ENCODE data around the gene CLNK.
"Not testable (repeated sequence)": the region's sequence is repeated elsewhere in the genome, so short reads cannot be mapped to it uniquely, and the experiment has no call there.

The CLNK gene

DNA sequence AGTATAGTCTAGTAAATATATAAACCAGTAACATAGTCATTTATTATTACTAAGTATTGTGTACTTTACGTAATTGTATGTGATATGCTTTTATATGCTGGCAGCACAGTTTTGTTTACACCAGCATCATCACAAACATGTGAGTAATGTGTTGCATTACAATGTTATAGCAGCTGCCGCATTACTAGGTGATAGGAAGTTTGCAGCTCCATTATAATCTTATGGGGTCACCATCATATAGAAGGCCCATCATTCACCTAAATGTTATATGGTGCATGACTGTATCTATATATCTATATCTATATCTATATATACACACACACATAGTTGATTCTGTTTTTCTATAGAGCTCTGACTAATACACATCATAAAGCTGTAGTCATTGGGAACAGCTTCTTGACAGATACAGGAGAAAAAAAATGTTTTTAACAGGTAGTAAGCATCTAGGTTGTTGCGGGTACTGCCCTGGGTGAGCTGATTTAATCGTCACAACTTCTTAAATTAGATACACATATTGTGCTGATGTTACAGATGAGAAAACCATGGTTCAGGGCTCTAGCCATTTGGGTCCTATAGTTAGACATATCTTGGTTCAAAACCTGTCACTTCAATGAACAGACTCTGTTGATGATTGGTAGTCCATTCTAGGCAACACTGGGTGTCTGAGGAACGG, 77.9 kb downstream of the CLNK start:
- DNase-seq: no peak

DNA sequence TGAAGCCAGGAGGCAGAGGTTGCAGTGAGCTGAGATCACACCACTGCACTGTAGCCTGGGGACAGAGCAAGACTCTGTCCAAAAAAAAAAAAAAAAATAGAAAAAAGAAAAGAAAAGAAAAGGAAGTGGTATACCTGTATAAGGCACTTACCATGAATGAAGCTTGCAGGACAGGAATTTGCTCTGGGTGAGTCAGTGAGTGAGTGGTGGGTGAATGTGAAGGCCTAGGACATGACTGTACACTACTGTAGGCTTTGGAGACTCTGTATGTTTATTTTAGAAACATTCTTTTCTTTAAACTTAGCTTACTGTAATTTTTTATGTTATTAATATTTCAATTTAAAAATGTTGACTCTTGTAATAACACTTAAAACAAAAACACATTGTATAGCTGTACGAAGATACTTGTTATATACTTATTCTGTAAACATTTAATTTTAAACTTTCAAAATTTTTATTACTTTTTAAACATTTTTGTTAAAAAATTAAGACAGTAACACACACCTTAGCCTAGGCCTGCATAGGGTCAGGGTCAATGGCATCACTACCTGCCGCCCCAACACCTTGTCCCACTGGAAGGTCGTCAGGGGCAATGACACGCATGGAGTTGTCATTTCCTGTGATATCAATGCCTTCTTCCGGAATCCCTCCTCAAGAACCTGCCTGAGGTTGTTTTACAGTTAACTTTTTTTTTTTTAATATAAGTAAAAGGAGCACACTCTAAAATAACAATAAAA, 78.7 kb downstream of the CLNK start:
- DNase-seq: no peak

DNA sequence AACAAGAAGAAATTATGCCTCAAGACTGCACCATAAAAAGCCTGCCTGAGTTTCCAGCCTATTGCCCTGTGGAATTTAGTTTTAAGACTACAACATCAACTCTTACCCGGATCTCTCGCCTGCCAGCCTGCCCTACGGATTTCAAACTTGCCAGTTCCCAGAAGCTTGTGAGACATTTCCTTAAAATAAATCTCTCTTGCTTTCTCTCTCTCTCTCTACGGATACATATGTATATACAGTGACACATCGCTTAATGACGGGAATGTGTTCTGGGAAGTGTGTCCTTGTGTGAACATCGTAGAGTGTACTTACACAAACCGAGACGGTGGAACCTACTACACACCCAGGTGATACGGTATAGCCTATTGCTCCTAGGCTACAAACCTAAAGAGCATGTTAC, 79.5 kb downstream of the CLNK start:
- DNase-seq: no peak

DNA sequence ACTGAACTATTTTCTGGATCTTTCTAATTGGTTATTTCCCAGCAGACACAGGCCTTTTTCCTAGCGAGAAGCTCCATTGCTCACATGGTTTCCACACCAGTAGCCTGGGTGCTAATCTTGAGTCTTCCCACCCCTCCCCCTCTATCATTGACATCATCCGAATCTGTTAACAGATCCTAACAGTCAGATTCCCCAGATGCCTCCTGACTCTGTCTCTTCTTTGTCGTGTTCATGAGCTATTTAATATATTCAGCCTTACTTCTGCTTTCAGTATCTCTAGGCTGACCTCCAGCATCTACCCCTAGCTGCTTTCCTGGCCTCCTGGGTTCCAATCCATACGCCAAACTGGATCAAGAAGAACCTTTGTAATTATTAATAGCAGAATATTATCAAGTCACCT, 85.0 kb downstream of the CLNK start:
- no peak for DNase-seq

DNA sequence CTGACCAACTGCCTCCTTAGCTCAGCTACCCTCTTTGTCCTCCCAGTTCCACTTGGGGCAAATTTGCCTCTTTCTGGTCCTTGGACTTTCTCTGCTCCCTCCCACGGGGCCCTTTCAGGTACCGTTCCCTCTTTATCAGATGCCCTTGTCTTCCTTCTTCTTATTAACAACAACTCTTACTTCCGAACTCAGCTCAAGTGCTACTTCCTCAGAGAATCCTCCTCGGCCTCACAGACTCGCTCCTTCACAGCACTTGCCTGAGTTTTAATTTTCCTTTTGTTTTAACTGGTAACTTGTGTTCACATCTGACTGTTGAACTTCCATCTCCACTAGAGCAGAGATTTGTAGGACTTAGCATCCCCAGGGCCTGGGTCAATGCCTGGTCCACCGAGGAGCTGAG, 85.7 kb downstream of the CLNK start:
- no peak for DNase-seq

DNA sequence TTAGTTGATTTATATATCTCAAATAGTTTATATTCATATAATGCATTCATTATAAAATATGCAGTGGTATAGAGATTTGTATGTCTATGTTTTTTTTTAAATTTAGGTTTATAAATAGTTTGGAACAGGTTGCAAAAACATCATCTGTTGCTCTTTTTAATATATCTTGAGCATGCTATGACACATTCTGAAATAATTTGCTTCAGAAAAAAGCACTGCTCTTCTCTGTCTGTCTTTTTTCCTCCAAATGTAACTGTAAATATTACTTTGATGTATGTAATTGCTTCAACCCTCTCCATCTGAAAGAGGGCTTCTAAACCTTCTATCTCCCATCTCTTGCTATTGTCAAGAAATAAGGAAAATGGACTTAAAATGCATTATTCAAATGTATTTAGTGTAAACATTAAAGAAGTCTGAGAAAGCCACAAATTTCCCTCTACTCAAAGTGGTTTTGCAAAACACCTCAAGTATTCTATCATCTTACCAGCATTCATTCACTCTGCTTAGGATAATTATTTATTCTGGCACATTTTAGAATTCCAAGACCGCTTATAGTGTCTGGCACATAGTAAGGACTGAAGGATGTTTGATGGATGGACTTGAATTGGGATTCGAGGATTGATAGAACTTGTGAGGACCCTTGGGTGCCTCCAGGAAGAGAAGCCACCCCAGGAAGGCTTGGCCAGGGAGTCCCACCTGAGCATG, 87.8 kb downstream of the CLNK start:
- no peak for DNase-seq

DNA sequence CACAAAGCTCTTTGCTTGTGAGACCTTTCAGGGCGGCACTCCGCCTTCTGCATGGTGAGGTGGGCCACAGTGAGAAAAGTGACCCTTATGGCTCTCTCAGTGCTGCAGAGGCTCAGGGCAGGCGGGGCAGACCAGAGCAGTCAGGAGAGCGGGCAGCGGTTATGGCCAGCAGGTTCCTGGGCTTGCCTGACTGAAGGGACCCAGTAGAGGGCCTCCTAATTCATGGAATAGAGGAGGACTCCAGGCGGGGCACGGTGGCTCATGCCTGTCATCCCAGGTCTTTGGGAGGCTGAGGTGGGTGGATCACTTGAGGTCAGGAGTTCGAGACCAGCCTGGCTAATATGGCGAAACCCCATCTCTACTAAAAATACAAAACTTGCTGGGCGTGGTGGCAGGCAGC, 91.4 kb downstream of the CLNK start:
- no peak for DNase-seq

DNA sequence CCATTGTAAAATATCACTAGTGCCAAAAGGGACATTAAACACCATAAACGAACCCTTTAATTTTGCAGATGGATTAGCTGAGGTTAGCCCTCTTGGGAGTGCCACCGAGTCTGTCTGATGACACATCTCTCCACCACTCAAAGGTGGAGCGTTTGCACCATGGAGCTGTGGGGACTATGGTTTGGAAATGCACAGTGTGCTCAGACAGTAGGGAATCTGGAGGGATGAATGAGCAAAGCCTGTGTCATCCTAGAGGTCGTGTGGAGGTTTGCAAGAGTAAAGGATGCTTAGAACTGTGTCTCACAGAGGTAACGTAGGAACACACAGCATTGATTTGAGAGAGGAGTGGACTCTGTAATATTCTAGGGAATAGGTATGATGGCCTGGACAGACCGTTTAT, 93.7 kb downstream of the CLNK start:
- no peak for DNase-seq

DNA sequence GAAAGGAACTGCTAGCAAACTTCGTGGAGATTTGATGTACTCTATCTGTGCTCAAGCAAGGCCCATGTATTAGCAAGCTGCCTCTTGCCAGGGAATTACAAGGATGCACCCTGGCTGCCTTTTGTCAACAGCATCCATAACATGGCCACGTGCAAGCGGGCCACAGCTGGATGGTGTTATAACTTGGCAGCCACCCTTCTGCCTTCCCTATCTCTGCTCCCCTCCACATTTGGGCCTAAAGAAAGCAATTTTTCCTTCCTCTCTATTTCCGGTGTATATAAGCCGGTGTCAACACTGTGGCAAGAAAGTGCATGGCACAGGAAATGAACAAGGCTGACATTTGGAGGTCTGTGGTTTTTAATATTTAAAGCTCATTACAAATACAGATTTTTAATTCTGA, 94.8 kb downstream of the CLNK start:
- no peak for DNase-seq

DNA sequence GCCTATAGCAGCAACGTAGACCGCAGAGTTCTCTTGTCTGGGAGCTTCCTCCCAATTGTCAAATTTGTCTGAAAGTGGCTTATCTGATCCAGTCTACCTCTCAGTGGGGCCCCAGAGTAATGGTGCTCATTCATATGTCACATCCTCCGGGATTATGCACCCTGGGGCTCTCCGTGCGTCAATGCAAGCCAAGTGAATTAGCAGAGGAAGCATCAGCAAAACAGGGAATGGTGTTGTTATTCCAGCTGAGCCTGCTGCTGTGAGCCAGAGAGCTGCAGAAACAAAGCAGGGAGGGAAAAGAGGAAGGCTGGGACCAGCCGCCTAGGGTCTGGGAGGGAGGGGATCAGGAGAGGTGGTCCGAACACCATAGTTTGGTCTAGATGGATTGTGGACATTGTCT, 95.2 kb downstream of the CLNK start:
- DNase-seq: no peak

DNA sequence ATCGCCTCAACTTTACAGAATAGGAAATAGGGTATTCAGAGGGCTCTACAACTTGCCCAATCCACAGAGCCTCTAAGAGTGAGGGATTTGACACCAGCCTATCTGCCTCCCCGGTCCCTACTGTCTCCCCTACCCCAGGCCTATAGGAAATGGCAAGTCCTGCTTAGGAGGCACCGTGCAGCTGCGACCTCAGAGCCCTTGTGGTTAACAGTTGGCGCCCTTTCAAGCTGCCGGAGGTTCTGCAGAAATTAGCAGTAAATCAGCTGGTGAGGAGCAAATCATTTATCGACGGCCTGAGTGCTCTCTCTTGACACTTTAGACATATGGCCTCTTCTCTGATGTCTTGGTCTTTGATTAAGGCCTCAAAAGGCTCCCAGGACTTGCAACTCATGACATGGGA, 96.9 kb downstream of the CLNK start:
- DNase-seq: no peak

DNA sequence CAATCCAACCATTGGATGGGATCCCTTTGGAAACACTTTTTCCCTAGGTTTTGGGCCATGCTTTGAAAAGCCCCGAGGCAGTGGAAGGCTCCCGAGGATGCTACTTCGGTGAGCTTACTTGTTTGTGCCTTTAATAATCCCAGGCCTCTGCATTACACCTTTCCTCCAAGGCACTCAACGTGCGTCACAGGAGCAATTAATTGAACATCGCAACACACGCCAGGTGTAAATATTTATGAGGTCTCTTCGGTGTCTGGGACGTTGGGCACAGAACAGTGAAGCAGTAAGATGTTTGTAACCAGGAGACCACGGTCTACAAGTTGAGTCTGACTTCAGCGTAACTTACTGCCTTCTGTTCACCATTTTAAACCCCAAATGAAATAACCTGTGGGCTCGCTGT, 97.3 kb downstream of the CLNK start:
- no peak for DNase-seq

DNA sequence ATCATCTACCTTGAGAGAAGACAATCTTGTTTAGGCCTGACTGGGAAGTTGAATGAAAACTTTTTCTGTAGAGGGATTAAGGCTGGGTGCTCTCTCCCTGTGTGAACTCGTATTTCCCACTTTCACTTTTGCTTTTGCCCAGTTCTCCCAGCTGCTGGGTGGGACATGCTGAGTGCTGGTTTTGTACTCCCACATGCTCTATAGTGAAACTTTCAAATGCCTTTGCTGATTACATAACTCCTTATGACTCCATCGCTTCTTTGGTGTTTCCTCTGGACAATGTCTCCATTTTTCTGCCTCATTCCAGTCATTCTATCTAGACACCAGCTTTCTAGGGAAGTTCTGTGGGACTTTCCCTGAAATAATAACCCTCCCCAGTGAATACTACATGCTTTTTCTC, 100.5 kb downstream of the CLNK start:
- DNase-seq: no peak

DNA sequence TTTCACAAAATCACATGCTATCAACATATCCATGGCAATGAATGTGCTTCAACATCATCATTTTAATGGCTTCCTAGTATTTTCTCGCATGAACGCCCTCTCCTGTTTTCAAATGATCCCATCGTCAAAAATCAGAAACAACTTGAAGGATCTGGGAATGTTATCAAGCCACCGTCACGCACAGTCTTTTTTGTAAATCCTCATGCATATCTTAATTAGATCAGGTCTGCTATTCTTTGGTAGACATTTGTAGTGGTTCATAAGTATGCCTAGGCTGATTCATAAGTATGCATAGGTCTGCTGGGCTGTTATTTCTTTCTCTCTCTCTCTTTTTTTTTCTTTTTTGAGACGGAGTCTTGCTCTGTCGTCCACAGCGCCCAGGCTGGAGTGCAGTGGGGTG, 101.6 kb downstream of the CLNK start:
- DNase-seq: no peak

DNA sequence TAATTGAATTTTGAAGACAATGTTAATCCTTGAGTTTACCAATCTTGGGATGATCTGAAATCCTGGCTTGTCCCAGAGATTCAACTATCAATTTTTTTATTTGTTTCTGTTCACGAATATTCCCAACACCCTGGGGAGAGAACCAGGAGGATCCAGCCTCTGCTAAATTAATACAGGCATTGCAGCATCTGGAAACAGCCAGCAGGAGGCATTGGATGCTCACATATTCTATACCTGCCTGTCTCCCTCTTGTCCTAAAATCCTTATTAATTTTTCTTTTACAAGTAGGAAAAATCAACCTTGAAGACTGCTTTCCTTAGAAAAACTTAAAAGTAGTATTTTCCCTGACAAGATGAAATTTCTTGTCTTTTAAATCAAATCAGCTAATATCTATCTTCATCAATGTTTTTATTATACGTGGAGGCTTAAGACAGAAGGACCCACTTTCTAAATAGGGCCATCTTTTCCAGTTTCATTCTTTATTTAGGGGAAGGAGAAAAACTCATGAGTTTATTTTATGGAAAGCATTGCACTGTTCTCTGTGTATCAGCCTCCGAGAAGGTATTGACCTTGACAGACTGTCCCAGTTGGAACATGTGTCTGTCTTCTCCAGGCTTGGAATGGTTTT, 102.4 kb downstream of the CLNK start:
- peak; percentile 43 for DNase-seq

DNA sequence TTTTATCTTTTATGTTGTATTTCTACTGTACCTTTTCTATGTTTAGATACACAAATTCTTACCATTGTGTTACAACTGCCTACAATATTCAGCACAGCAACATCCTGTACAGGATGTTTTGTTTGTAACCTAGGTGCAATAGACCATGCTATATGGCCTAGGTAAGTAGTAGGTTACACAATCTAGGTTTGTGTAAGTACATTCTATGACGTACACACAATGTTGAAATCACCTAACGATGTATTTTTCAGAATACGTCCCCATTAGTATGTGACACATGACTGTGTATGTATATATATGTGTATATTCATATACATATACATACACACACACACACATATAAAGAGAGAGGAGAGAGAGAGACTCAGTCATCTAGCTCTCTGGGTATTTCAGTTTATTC, 103.5 kb downstream of the CLNK start:
- no peak for DNase-seq

DNA sequence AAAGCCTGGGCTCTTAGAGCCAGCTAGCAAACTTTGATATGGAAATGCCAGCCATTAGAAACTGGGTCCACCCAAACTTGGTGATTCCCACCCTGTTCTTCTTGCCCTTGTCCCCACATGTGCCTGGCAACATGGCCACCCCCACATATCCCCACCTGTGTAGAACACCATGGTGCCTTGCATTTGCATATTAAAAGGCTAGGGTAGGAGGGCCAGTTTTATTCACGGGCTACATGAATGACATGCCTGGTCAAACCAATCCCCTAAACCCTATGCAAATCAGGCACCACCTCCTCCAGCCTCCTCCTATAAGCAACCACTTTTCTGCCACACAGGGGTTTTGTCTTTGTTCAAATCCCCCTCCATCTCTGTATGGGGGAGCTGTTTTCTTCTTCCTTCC, 104.9 kb downstream of the CLNK start:
- DNase-seq: no peak

DNA sequence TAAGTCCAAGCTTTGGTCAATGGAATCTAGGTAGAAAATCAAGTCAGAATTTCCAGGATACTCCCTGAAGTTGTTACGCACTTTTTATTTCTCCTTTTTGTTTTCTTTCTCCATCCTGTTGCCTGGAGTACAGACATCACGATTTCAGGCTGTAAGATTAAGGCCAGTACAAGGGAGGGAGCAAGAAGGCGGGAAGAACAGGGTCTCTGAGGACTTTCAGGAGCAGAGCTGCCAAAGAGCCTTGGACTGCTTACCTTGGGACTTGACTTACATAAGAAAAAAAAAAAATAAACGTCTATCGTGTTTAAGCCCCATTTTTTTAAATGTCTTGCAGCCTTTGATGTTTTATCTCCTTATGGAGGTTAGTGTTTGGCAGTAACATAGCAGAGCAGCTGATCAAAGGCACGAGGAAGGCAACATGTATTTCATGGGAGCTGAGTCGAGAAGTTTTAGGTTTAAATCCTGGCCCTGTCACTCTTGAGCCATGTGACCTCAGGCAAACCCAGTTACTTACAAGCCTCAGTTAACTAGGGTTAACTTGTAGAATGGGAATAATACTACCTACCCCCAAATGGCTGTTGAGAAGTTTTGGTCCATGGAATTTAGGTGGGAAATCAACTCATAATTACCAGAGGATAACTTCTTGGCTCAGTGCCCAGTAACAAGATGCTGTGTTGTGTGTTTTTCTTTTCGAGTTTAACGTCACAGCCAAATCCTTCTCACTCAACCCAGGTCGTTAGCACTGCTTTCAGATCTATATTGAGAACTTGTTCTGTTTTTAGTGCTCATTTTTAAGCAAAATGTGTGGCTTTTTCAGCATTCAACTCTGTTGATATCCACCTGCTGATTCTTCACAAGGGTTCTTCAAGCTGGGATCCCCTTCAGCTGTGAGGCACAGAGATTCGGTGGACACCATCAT, 106.8 kb downstream of the CLNK start:
- DNase-seq: peak; percentile 43

DNA sequence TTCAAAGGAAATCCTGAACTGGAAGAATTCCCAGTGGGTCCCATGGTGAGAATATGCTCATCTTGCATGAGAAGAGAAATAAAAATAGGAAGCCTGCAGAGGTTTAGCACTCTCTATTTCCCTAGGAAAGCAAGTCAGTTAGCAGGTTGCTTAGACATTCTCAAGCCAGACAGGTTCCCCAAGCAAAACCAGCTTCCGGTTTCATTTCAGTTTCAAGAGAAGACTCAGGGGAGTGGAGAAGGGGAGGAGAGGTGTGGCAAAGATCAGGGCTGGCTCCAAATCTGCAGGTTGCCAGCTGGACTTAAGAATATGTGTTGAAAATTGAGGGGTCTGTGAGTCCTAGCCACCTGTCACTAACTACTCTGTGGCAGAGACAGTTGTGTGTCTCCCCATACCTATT, 107.5 kb downstream of the CLNK start:
- DNase-seq: no peak

DNA sequence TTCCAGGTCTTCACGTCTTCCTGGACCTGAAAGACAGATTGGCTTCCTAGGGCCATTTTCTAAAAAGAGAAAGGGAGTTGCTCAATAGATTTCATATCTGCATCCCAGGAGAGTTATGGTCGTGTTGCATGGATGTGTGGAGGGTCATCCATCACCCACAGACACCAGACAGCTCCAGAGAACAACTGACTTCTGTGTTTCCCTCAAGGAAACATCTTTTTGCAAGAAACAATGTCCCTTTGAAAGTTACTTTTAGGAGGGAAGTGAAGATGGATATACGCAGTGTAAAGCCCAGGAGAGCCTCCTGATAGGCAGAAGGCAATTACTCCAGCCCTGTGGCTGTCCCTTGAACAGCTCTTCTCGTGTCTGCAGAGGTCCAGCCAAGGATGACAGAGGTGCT, 108.3 kb downstream of the CLNK start:
- DNase-seq: no peak

DNA sequence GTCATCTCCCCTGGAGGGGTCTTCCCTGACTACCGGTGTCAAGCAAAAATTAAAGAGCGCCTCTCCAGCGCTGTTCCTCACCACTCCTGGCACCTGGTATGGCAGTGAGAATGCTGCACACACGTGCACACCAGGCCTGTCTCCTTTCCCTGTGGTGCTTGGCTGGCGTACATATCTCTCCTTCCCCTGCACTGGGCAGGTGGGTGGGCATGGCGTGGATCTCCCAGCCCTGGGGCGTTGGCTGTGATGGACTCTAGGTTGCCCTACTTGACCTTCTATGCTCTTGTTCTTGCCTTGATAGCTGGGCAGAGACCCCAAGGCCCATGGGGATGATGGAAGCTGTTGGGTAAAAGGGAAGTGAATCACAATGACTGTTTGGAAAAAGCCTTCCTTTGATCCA, 109.2 kb downstream of the CLNK start:
- DNase-seq: no peak

DNA sequence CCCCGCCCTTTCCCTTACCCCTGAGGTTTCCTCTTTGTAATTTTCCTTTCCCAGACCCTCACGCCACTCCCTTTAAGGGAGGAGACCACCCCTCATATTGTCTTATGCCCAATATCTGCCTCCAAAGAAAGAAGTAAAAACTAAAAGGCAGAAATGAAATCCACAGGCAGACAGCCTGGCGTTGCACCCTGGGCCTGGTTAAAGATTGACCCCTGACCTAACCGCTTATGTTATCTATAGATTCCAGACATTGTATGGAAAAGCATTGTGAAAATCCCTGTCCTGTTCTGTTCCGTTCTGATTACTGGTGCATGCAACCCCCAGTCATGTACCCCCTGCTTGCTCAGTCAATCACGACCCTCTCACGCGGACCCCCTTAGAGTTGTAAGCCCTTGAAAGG, 110.0 kb downstream of the CLNK start:
- not testable (repeated sequence) for DNase-seq

DNA sequence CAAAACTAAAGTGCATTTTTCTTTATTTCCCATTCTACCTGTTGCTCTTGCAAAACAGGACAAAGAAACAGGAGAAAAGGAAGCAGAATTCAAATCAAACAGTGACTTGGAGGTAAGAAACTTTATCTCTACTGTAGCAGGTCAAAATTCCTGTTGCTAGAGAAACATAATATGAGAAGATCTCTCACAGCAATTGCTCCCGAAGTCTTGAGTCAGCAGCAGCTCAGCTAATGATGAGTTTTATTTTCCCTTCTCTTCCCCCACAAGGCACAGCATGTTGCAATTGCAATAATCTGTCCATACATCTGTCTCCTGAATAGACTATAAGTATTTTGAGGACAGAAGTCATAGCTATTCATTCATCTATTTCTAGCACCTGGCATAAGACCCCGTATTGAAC, 112.7 kb downstream of the CLNK start:
- DNase-seq: no peak

Measured in NCI-H1105 treated with DMSO at 0.1 percent for 48 hours (cell line).